GM12874 (cell line): ENCODE data around the gene AGBL4.

Experiments
- CTCF ChIP-seq: IDR thresholded peaks from 2 replicates; pipeline ENCODE4 v1.5.1; 2011; ENCODE audit warnings: low read depth, mild to moderate bottlenecking, control low read depth, low read length, moderate library complexity; ENCODE audit not compliant: insufficient read depth

AGBL4 gene

GRCh38 chr1:48661726-48662463, 1361.9 kb downstream of the AGBL4 start:
- no peak for TF ChIP-seq CTCF

- no peak for TF ChIP-seq CTCF
Measured at GRCh38 chr1:48659801-48660200, 1364.0 kb downstream of the AGBL4 start.

- TF ChIP-seq CTCF = no peak
Measured at GRCh38 chr1:48657413-48657812, 1366.3 kb downstream of the AGBL4 start.

GRCh38 chr1:48654606-48655210, 1369.0 kb downstream of the AGBL4 start:
- TF ChIP-seq CTCF = no peak

- no peak for TF ChIP-seq CTCF
Measured at GRCh38 chr1:48652334-48652733, 1371.4 kb downstream of the AGBL4 start.

GRCh38 chr1:48649880-48650279, 1373.9 kb downstream of the AGBL4 start:
- TF ChIP-seq CTCF = no peak

GRCh38 chr1:48645883-48646282, 1377.9 kb downstream of the AGBL4 start:
- TF ChIP-seq CTCF = no peak
